Endothelial cell of umbilical vein (primary cell): ENCODE data around the gene THAP4. TPM values are rescaled to one million over a fixed set of nuclear protein-coding genes. Genes with fewer than 3 reads are reported as not detected.

ENCODE experiments used
- BruUV-seq: library from RNA; stranded (reverse); fragments of 400-500 nt; replicated peaks from 2 replicates; lab custom pipeline; 2021; lab: Mats Ljungman, UMichigan
- CTCF ChIA-PET: fragments of 300-600, 350-600 bp; sonication (Branson Sonifier 250); formaldehyde crosslinking; loops from one replicate; lab custom pipeline; 2021; ENCODE audit warnings: antibody characterized with exemption, inconsistent platforms; lab: Charles Lee
- POLR2A ChIA-PET: fragments of 300-600, 350-600 bp; sonication (Branson Sonifier 250); formaldehyde crosslinking; loops from one replicate; lab custom pipeline; 2021; ENCODE audit warnings: antibody characterized with exemption, inconsistent platforms; lab: Charles Lee
- DNase-seq: peaks from one replicate; pipeline ENCODE4 v3.0.0-alpha.2; 2011; ENCODE audit warnings: low read depth, low spot score
- FAIRE-seq: peaks from 2 replicates; lab custom pipeline; 2011; peaks lifted over from hg19 to GRCh38; lab: Jason Lieb, UNC
- H2AFZ ChIP-seq: 2 replicates; pipeline ENCODE4 v1.6.0; 2012; ENCODE audit warnings: low read depth, low read length, control low read depth, inconsistent platforms
- H3K27ac ChIP-seq: 2 replicates; pipeline ENCODE4 v1.5.1; 2011; ENCODE audit warnings: low read depth, mild to moderate bottlenecking, control low read depth, low read length, moderate library complexity; ENCODE audit not compliant: insufficient read depth
- H3K27me3 ChIP-seq, 2 experiments: 2 replicates each; pipeline versions ENCODE4 v1.6.0 to v1.6.1; 2011; ENCODE audit warnings: low read length in 2 of 2, mixed read lengths in 1 of 2; ENCODE audit not compliant: control insufficient read depth in 2 of 2, insufficient read depth in 2 of 2
- H3K36me3 ChIP-seq, 2 experiments: 2 replicates in 1 of 2; 3 replicates in 1 of 2; pipeline ENCODE4 v1.5.1; 2011; ENCODE audit warnings: low read length in 2 of 2, mild to moderate bottlenecking in 1 of 2, moderate library complexity in 1 of 2; ENCODE audit not compliant: control insufficient read depth in 2 of 2, insufficient read depth in 2 of 2; ENCODE audit errors: extremely low read depth in 1 of 2
- H3K4me1 ChIP-seq: 3 replicates; pipeline ENCODE4 v1.5.1; 2011; ENCODE audit warnings: mild to moderate bottlenecking, low read length; ENCODE audit not compliant: control insufficient read depth, insufficient read depth; ENCODE audit errors: extremely low read depth
- H3K4me2 ChIP-seq: 2 replicates; pipeline ENCODE4 v1.6.1; 2011; ENCODE audit warnings: low read length, control low read depth, mixed read lengths; ENCODE audit not compliant: insufficient read depth
- H3K4me3 ChIP-seq, 3 experiments: fragments of 200-600 bp in 1 of 3; sonication (generic), shearing (Covaris generic) in 1 of 3; replicated peaks in 1 of 3; 2 replicates each; pipeline ENCODE4 v1.5.1; 2011 to 2016; ENCODE audit warnings: control low read depth in 3 of 3, low read length in 3 of 3, mild to moderate bottlenecking in 2 of 3, inconsistent platforms in 1 of 3, low read depth in 1 of 3, moderate library complexity in 1 of 3; ENCODE audit not compliant: insufficient read depth in 1 of 3
- H3K79me2 ChIP-seq: 2 replicates; pipeline ENCODE4 v1.6.0; 2012; ENCODE audit warnings: low read length, inconsistent platforms; ENCODE audit not compliant: control insufficient read depth, insufficient read depth
- H3K9ac ChIP-seq: replicated peaks from 2 replicates; pipeline ENCODE3; 2011; ENCODE audit warnings: low read length, control low read depth; ENCODE audit not compliant: insufficient read depth; ENCODE audit errors: extremely low read depth
- H3K9me1 ChIP-seq: replicated peaks from 3 replicates; pipeline ENCODE4 v1.6.0; 2011; ENCODE audit warnings: mild to moderate bottlenecking, low read length; ENCODE audit not compliant: control insufficient read depth, insufficient read depth; ENCODE audit errors: extremely low read depth
- H3K9me3 ChIP-seq: replicated peaks from 2 replicates; pipeline ENCODE4 v1.5.1; 2012; ENCODE audit warnings: low read length, inconsistent platforms; ENCODE audit not compliant: control insufficient read depth, insufficient read depth
- H4K20me1 ChIP-seq: replicated peaks from 2 replicates; pipeline ENCODE3; 2011; ENCODE audit warnings: mild to moderate bottlenecking, low read length; ENCODE audit not compliant: control insufficient read depth, insufficient read depth; ENCODE audit errors: extremely low read depth
- CTCF ChIP-seq, 2 donors: IDR thresholded peaks; 1 replicate in 1 of 2; 2 replicates in 1 of 2; pipeline ENCODE4 v1.5.1; 2011; ENCODE audit warnings: low read length in 2 of 2, mild to moderate bottlenecking in 2 of 2, moderate library complexity in 2 of 2, control low read depth in 1 of 2, inconsistent platforms in 1 of 2, low read depth in 1 of 2; ENCODE audit not compliant: insufficient read depth in 1 of 2; ENCODE audit errors: extremely low read depth in 1 of 2
- EZH2 ChIP-seq: IDR thresholded peaks from 2 replicates; pipeline ENCODE4 v1.6.1; 2012; ENCODE audit warnings: borderline replicate concordance, low read depth, mild to moderate bottlenecking, moderate library complexity, low read length, inconsistent platforms; ENCODE audit not compliant: severe bottlenecking
- FOS ChIP-seq: IDR thresholded peaks from 2 replicates; pipeline ENCODE4 v1.6.1; 2011; ENCODE audit warnings: mild to moderate bottlenecking, low read length, moderate library complexity, borderline replicate concordance; ENCODE audit not compliant: insufficient read depth
- GATA2 ChIP-seq: IDR thresholded peaks from 2 replicates; pipeline ENCODE4 v1.7.0; 2011; ENCODE audit warnings: low read depth, mild to moderate bottlenecking, moderate library complexity, mixed read lengths, low read length; ENCODE audit not compliant: insufficient read length, insufficient read depth
- JUN ChIP-seq: IDR thresholded peaks from 2 replicates; pipeline ENCODE4 v1.6.1; 2011; ENCODE audit warnings: borderline replicate concordance, low read depth; ENCODE audit not compliant: insufficient read length, insufficient read depth
- MAX ChIP-seq: IDR thresholded peaks from 2 replicates; pipeline ENCODE4 v1.6.1; 2011; ENCODE audit not compliant: insufficient read depth, insufficient read length
- MYC ChIP-seq: IDR thresholded peaks from one replicate; pipeline ENCODE4 v1.6.1; 2011; ENCODE audit warnings: mild to moderate bottlenecking, low read depth, low read length
- POLR2A ChIP-seq: IDR thresholded peaks from 2 replicates; pipeline ENCODE4 v1.6.1; 2012; ENCODE audit warnings: low read depth, mild to moderate bottlenecking, control low read depth, low read length
- POLR2AphosphoS5 ChIP-seq: IDR thresholded peaks from 2 replicates; pipeline ENCODE4 v1.6.1; 2012; ENCODE audit warnings: low read depth, mild to moderate bottlenecking, control low read depth, low read length, moderate library complexity; ENCODE audit not compliant: insufficient read depth
- dilution Hi-C: fragments of 300-500 bp; cut with MboI; formaldehyde crosslinking; loops from one replicate; pipeline ENCODE4 v1.15.0; 2019; ENCODE audit warnings: low sequenced_read_pairs; ENCODE audit not compliant: extremely low pct_ligation_motif_present
- intact Hi-C: fragments of 100-400 bp; cut with micrococcal nuclease; formaldehyde crosslinking; loops from one replicate; pipeline ENCODE4 v1.10.0; 2022
- polyA plus RNA-seq, 4 experiments: library from polyadenylated mRNA; depleted of rRNA in 3 of 4; stranded (reverse) in 3 of 4; unstranded in 1 of 4; fragments of >200 nt; gene quantifications; 2 replicates each; pipeline versions ENCODE4 v1.2.1 to v1.2.3, GENCODE V29; 2011 to 2012; ENCODE audit warnings: missing spikeins in 1 of 4
- total RNA-seq: library from RNA; stranded (reverse); gene quantifications from 2 replicates; pipeline ENCODE4 v1.2.3, GENCODE V29; 2021

Gene THAP4
- total and polyA plus RNA-seq, 2 donors (not counting 3 experiments of a cell fraction or from before 2014, with no cell fraction given) = 45.4 to 47.4 TPM

GRCh38 chr2:241599615-241600014 lies 37.3 kb downstream of the THAP4 start:
- CTCF ChIA-PET = interaction anchor here (1.5 kb wide), 1 partner anchor 19 kb away, joined by 4 read pairs; no protein-coding TSS in a partner anchor

More at GRCh38 chr2:241599615-241600014, 37.3 kb downstream of the THAP4 start:
- TF ChIP-seq MYC = no peak
- no peak for TF ChIP-seq FOS
- TF ChIP-seq GATA2 = no peak
- no peak for TF ChIP-seq CTCF (IDR thresholded peaks at IDR 0.05; ENCODE audit: extremely low read depth in 1 of 2, insufficient read depth in 1 of 2, low read depth in 1 of 2, low read length in 2 of 2)
- TF ChIP-seq POLR2A = no peak
- no peak for TF ChIP-seq JUN
- no peak for TF ChIP-seq MAX
- no peak for TF ChIP-seq EZH2
- TF ChIP-seq POLR2AphosphoS5 = no peak
- FAIRE-seq (peak; percentile 15), DNase-seq (peak; percentile 22)
- Histone ChIP-seq H3K4me3 (no peak overlapping the region), H3K27me3 (no peaks in the 10 kb centered on the region), H2AFZ (no peak overlapping the region), H3K4me2 (no peak overlapping the region), H3K4me1 (peaks cover 8% of the 10 kb centered on the region), H3K9me1 (no peaks in the 10 kb centered on the region), H3K36me3 (peaks cover 5 to 15% of the 10 kb centered on the region in 2 experiments), H4K20me1 (no peaks in the 10 kb centered on the region), H3K27ac (no peak overlapping the region), H3K9ac (no peak overlapping the region), H3K79me2 (no peaks in the 10 kb centered on the region), H3K9me3 (no peaks in the 10 kb centered on the region)
- intact Hi-C loops = no loop called here
- BruUV-seq = no TSS peak
- dilution Hi-C loops = no loop called here
- POLR2A ChIA-PET = no interaction called here
